Neuronal stem cell (in vitro differentiated cells): ENCODE data around the gene ARL5C.

Source experiments
- DNase-seq: peaks from one replicate; pipeline ENCODE4 v3.0.0-alpha.2; 2013; ENCODE audit warnings: low spot score
- H2AFZ ChIP-seq: one replicate; pipeline ENCODE4 v1.6.1; 2013; ENCODE audit warnings: mild to moderate bottlenecking, low read length, inconsistent platforms
- H2AK5ac ChIP-seq: 2 replicates; pipeline ENCODE4 v1.6.1; 2013; ENCODE audit warnings: low read depth, mild to moderate bottlenecking, inconsistent platforms, low read length, moderate library complexity, mixed read lengths
- H2BK120ac ChIP-seq: 2 replicates; pipeline ENCODE4 v1.6.1; 2013; ENCODE audit warnings: low read depth, mild to moderate bottlenecking, inconsistent platforms, low read length, moderate library complexity, mixed read lengths
- H2BK12ac ChIP-seq: one replicate; pipeline ENCODE4 v1.6.1; 2013; ENCODE audit warnings: low read length, inconsistent platforms
- H2BK15ac ChIP-seq: 2 replicates; pipeline ENCODE4 v1.6.1; 2013; ENCODE audit warnings: mild to moderate bottlenecking, low read length, inconsistent platforms, mixed read lengths
- H2BK5ac ChIP-seq: one replicate; pipeline ENCODE4 v1.6.1; 2013; ENCODE audit warnings: inconsistent platforms, mild to moderate bottlenecking, low read length, moderate library complexity
- H3K14ac ChIP-seq: one replicate; pipeline ENCODE4 v1.6.1; 2013; ENCODE audit warnings: low read length, inconsistent platforms
- H3K18ac ChIP-seq: 2 replicates; pipeline ENCODE4 v1.6.1; 2013; ENCODE audit warnings: low read length, inconsistent platforms
- H3K23ac ChIP-seq: 2 replicates; pipeline ENCODE4 v1.6.1; 2013; ENCODE audit warnings: low read depth, mild to moderate bottlenecking, mixed read lengths, low read length, inconsistent platforms; ENCODE audit not compliant: poor library complexity
- H3K27ac ChIP-seq: replicated peaks from 3 replicates; pipeline ENCODE4 v1.5.1; 2013; ENCODE audit warnings: low read length, inconsistent platforms
- H3K27me3 ChIP-seq, 3 experiments: 2 replicates each; pipeline ENCODE4 v1.6.1; 2013; ENCODE audit warnings: low read length in 3 of 3, mild to moderate bottlenecking in 2 of 3, inconsistent platforms in 1 of 3, low read depth in 1 of 3, mixed read lengths in 1 of 3, moderate library complexity in 1 of 3; ENCODE audit not compliant: control insufficient read depth in 3 of 3, insufficient read depth in 3 of 3
- H3K36me3 ChIP-seq, 2 donors: replicated peaks in 1 of 2; 2 replicates each; pipeline ENCODE4 v1.6.1; 2013; ENCODE audit warnings: low read length in 2 of 2; ENCODE audit not compliant: control insufficient read depth in 2 of 2, insufficient read depth in 2 of 2
- H3K4ac ChIP-seq: 2 replicates; pipeline ENCODE4 v1.6.1; 2013; ENCODE audit warnings: inconsistent platforms, mild to moderate bottlenecking, low read length, moderate library complexity
- H3K4me1 ChIP-seq, 2 donors: 1 replicate in 1 of 2; 2 replicates in 1 of 2; pipeline ENCODE4 v1.6.1; 2013; ENCODE audit warnings: low read length in 2 of 2, low read depth in 1 of 2; ENCODE audit not compliant: control insufficient read depth in 2 of 2, insufficient read depth in 1 of 2
- H3K4me2 ChIP-seq: one replicate; pipeline ENCODE4 v1.6.1; 2013; ENCODE audit warnings: mild to moderate bottlenecking, low read length, inconsistent platforms; ENCODE audit not compliant: insufficient read depth, poor library complexity, severe bottlenecking
- H3K4me3 ChIP-seq, 2 donors: 2 replicates each; pipeline ENCODE4 v1.5.1; 2013; ENCODE audit warnings: low read length in 2 of 2, mild to moderate bottlenecking in 2 of 2, inconsistent platforms in 1 of 2, moderate library complexity in 1 of 2
- H3K79me1 ChIP-seq: one replicate; pipeline ENCODE4 v1.6.1; 2013; ENCODE audit warnings: low read depth, mild to moderate bottlenecking, inconsistent platforms, low read length, moderate library complexity
- H3K9ac ChIP-seq: one replicate; pipeline ENCODE4 v1.6.1; 2013; ENCODE audit warnings: mild to moderate bottlenecking, low read depth, low read length, inconsistent platforms; ENCODE audit not compliant: poor library complexity
- H3K9me3 ChIP-seq, 2 donors: replicated peaks in 1 of 2; 2 replicates each; pipeline versions ENCODE3 to v1.6.1; 2013; ENCODE audit warnings: low read length in 2 of 2, mild to moderate bottlenecking in 2 of 2, inconsistent platforms in 1 of 2, low read depth in 1 of 2, mixed read lengths in 1 of 2, moderate library complexity in 1 of 2; ENCODE audit not compliant: control insufficient read depth in 2 of 2, insufficient read depth in 1 of 2
- H4K8ac ChIP-seq: one replicate; pipeline ENCODE4 v1.6.1; 2013; ENCODE audit warnings: low read depth, mild to moderate bottlenecking, inconsistent platforms, low read length, moderate library complexity
- H4K91ac ChIP-seq: one replicate; pipeline ENCODE4 v1.6.1; 2013; ENCODE audit warnings: low read length, low read depth, mild to moderate bottlenecking, inconsistent platforms; ENCODE audit not compliant: poor library complexity
- WGBS, 2 donors: extraction: QIAGEN DNeasy Blood & Tissue Kit; methylation state at CpG; one replicate each; pipeline ENCODE4 v1.1.7; 2013; ENCODE audit warnings: missing lambda C conversion rate in 2 of 2, mixed read lengths in 1 of 2; ENCODE audit not compliant: insufficient read length in 2 of 2, insufficient replicate concordance in 1 of 2; ENCODE audit errors: extremely low coverage in 2 of 2; 5-methylcytosine and 5-hydroxymethylcytosine counted together

The ARL5C gene

GRCh38 chr17:39139161-39139511, 26.8 kb downstream of the ARL5C start:
- Histone ChIP-seq H2BK5ac (no peak overlapping the region), H3K79me1 (no peaks in the 10 kb centered on the region), H4K8ac (no peak overlapping the region), H2AK5ac (no peak overlapping the region), H3K9me3 (peaks cover 0 to 3% of the 10 kb centered on the region in 2 donors), H2BK15ac (no peak overlapping the region), H3K4ac (no peak overlapping the region), H3K27ac (no peak overlapping the region), H3K27me3 (peaks cover 0 to 7% (median 0%) of the 10 kb centered on the region in 3 experiments), H3K18ac (peak overlapping the region; percentile 18), H3K4me1 (peaks cover 0 to 2% of the 10 kb centered on the region in 2 donors), H3K9ac (no peak overlapping the region), H4K91ac (no peak overlapping the region), H3K36me3 (no peaks in the 10 kb centered on the region), H3K4me2 (no peak overlapping the region), H2BK120ac (no peak overlapping the region), H3K4me3 (no peak overlapping the region), H2BK12ac (no peak overlapping the region), H3K23ac (no peak overlapping the region), H2AFZ (no peak overlapping the region), H3K14ac (no peak overlapping the region)
- no peak for DNase-seq
- whole genome bisulfite sequencing, 2 donors, result no CpG with 5 or more reads among the region's 2 CpGs

GRCh38 chr17:39138431-39139160, 27.4 kb downstream of the ARL5C start:
- H3K4me2 ChIP-seq, result no peak overlapping the region
- no peak overlapping the region for H2AFZ ChIP-seq
- no peak overlapping the region for H4K91ac ChIP-seq
- peaks cover 0 to 7% (median 0%) of the 10 kb centered on the region in 3 experiments for H3K27me3 ChIP-seq
- H3K27ac ChIP-seq, result no peak overlapping the region
- H2BK5ac ChIP-seq, result no peak overlapping the region
- H3K9ac ChIP-seq, result no peak overlapping the region
- no peak overlapping the region for H3K14ac ChIP-seq
- H3K4ac ChIP-seq, result no peak overlapping the region
- no peak overlapping the region for H2BK120ac ChIP-seq
- H3K9me3 ChIP-seq, result peaks cover 0 to 3% of the 10 kb centered on the region in 2 donors
- H2AK5ac ChIP-seq, result no peak overlapping the region
- no CpG with 5 or more reads among the region's 13 CpGs for WGBS, 2 donors
- no peak for DNase-seq
- H2BK12ac ChIP-seq, result no peak overlapping the region
- H3K79me1 ChIP-seq, result no peaks in the 10 kb centered on the region
- H4K8ac ChIP-seq, result no peak overlapping the region
- no peak overlapping the region for H3K18ac ChIP-seq
- H3K4me1 ChIP-seq, result peaks cover 0 to 2% of the 10 kb centered on the region in 2 donors
- H3K4me3 ChIP-seq, result no peak overlapping the region
- H3K36me3 ChIP-seq, result no peaks in the 10 kb centered on the region
- no peak overlapping the region for H2BK15ac ChIP-seq
- H3K23ac ChIP-seq, result no peak overlapping the region

GRCh38 chr17:39134878-39135277, 31.1 kb downstream of the ARL5C start:
- Histone ChIP-seq H2BK120ac (no peak overlapping the region), H2AK5ac (no peak overlapping the region), H2BK12ac (no peak overlapping the region), H4K8ac (no peak overlapping the region), H3K27me3 (peaks cover 0 to 9% (median 0%) of the 10 kb centered on the region in 3 experiments), H2AFZ (no peak overlapping the region), H3K18ac (no peak overlapping the region), H3K4me2 (no peak overlapping the region), H3K9me3 (no peaks in the 10 kb centered on the region), H3K9ac (no peak overlapping the region), H3K27ac (no peak overlapping the region), H2BK15ac (peak overlapping the region; percentile 26), H3K36me3 (no peaks in the 10 kb centered on the region), H3K23ac (no peak overlapping the region), H3K4ac (no peak overlapping the region), H3K4me1 (no peaks in the 10 kb centered on the region), H4K91ac (no peak overlapping the region), H3K14ac (no peak overlapping the region), H3K4me3 (no peak overlapping the region), H2BK5ac (no peak overlapping the region), H3K79me1 (no peaks in the 10 kb centered on the region)
- DNase-seq, result no peak
- no CpG with 5 or more reads among the region's 6 CpGs for WGBS, 2 donors

GRCh38 chr17:39132192-39132610, 33.8 kb downstream of the ARL5C start:
- no peak overlapping the region for H2BK12ac ChIP-seq
- peak overlapping the region; percentile 26 for H3K14ac ChIP-seq
- H3K18ac ChIP-seq, result peak overlapping the region; percentile 32
- H3K9ac ChIP-seq, result no peak overlapping the region
- no peaks in the 10 kb centered on the region for H3K79me1 ChIP-seq
- no peak overlapping the region for H4K8ac ChIP-seq
- no peaks in the 10 kb centered on the region for H3K36me3 ChIP-seq
- H3K27me3 ChIP-seq, result peaks cover 0 to 6% (median 0%) of the 10 kb centered on the region in 3 experiments
- H2BK120ac ChIP-seq, result no peak overlapping the region
- H3K23ac ChIP-seq, result no peak overlapping the region
- no CpG with 5 or more reads among the region's 7 CpGs for WGBS, 2 donors
- H3K9me3 ChIP-seq, result no peaks in the 10 kb centered on the region
- H2AFZ ChIP-seq, result no peak overlapping the region
- H3K4ac ChIP-seq, result no peak overlapping the region
- H4K91ac ChIP-seq, result no peak overlapping the region
- H3K4me1 ChIP-seq, result no peaks in the 10 kb centered on the region
- H2BK5ac ChIP-seq, result no peak overlapping the region
- DNase-seq, result no peak
- H2BK15ac ChIP-seq, result peak overlapping the region; percentile 15
- no peak overlapping the region for H3K27ac ChIP-seq
- H2AK5ac ChIP-seq, result peak overlapping the region; percentile 34
- no peak overlapping the region for H3K4me2 ChIP-seq
- no peak overlapping the region for H3K4me3 ChIP-seq
